Left lung (tissue), 10 donors: Measurements from ENCODE around the gene PLEKHA7. TPM values are rescaled to one million over a fixed set of nuclear protein-coding genes. Genes with fewer than 3 reads are reported as not detected.

Experiments
- ATAC-seq: fragments of 200-7000 bp; cut with Tn5 transposase; one replicate; pipeline ENCODE4 v1.9.1; 2020; ENCODE audit warnings: moderate library complexity
- DNase-seq, 4 donors: peaks; one replicate each; pipeline ENCODE4 v3.0.0-alpha.2; 2013 to 2020
- H3K27ac ChIP-seq, 2 donors: fragments of 200-600 bp; sonication (generic) in 1 of 2; one replicate each; pipeline versions ENCODE4 v1.5.0 to v1.8.0; 2020 to 2021
- H3K27me3 ChIP-seq, 2 donors: fragments of 200-600 bp; sonication (generic) in 1 of 2; one replicate each; pipeline versions ENCODE4 v1.5.0 to v1.8.0; 2020 to 2021
- H3K36me3 ChIP-seq, 2 donors: fragments of 200-600 bp; sonication (generic) in 1 of 2; one replicate each; pipeline versions ENCODE4 v1.5.0 to v1.8.0; 2020 to 2021
- H3K4me1 ChIP-seq, 2 donors: fragments of 200-600 bp; one replicate each; pipeline ENCODE4 v1.8.0; 2021
- H3K4me3 ChIP-seq, 2 donors: fragments of 200-600 bp; sonication (generic) in 1 of 2; one replicate each; pipeline versions ENCODE4 v1.5.0 to v1.8.0; 2020 to 2021; ENCODE audit warnings: mild to moderate bottlenecking in 1 of 2
- H3K9me3 ChIP-seq, 2 donors: fragments of 200-600 bp; sonication (generic) in 1 of 2; one replicate each; pipeline versions ENCODE4 v1.5.0 to v1.8.0; 2020 to 2021
- intact Hi-C, 2 donors: fragments of 100-400 bp; cut with DNase I; formaldehyde crosslinking; loops; one replicate each; pipeline versions ENCODE4 v1.11.2 to v1.14.2; 2022
- polyA plus RNA-seq, 6 donors: library from polyadenylated mRNA; unstranded; fragments of 120-200 nt; gene quantifications; one replicate each; pipeline ENCODE4 v1.2.1, GENCODE V29; 2013; ENCODE audit not compliant: insufficient read length in 6 of 6
- total RNA-seq, 2 donors: library from RNA; stranded (reverse); fragmentation: NEBNext Ultra II Directional; extraction: Animal tissue kit (Norgen Biotek cat#: 25700); gene quantifications; one replicate each; pipeline ENCODE4 v1.2.1, GENCODE V29; 2021
- TF ChIP-seq, protein P1 (sequence below), 2 donors: fragments of 200-600 bp; sonication (generic) in 1 of 2; IDR thresholded peaks; one replicate each; pipeline versions ENCODE4 v1.5.0 to v1.8.0; 2021; ENCODE audit warnings: antibody characterized with exemption in 2 of 2
- donor health status: DM: no; HTN: yes; CAD: no.
- donor health status: DM: no; HTN: no; CAD: no.

The PLEKHA7 gene
- total and polyA plus RNA-seq, 8 donors: 24.4 to 33.7 (median 29.6) TPM

DNA sequence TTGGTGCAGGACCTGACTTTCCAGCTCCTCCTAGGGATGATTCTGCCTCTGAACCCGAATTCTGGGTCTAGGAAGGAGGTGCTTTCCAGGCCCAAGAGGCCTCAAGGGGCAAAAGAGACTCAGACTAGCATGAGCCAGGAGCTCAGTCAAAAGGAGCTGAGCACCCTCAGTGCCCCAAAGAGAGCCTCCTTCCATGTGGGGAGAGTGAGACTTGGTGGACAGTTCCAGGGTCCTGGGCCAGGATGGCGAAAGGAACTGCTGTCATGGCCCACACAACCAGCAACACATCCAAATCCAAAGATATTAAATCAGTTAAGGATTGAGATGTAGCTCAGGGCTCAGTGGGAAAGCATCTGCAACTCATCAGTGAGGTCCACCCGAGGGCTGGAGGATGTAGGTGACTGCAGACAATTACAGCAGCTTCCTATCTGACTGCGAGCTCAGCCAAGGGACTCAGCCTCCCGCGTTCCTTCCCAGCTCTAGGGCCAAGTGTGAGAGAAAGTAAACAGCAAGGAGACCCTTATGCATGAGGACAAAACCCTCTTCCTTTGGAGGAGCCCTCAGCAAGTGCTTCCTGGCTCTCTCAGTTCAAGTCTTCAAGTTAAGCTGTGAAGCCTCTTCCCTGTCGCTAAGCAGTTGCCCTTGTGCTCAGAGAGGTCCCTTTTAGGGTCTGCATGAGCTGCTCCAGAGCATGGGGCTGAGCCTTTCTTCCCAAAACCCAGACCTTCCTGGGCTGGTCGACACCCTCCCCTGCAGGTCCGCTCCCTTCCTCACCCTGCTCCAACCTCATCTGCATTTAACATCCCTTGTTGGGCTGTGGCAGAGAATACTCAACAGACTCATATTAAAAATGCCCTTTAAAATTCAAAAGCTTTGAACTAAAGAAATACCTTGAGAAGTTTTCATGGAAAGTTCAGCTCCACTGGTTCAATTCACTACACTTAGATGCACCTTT, 240.0 kb downstream of the PLEKHA7 start:
- no peak overlapping the region for H3K4me3 ChIP-seq
- H3K27me3 ChIP-seq: no peaks in the 10 kb centered on the region
- ATAC-seq (no peak), DNase-seq (no peak)
- no peaks in the 10 kb centered on the region for H3K4me1 ChIP-seq
- H3K36me3 ChIP-seq: peaks cover 0 to 7% of the 10 kb centered on the region in 2 donors
- TF ChIP-seq, protein P1, sequence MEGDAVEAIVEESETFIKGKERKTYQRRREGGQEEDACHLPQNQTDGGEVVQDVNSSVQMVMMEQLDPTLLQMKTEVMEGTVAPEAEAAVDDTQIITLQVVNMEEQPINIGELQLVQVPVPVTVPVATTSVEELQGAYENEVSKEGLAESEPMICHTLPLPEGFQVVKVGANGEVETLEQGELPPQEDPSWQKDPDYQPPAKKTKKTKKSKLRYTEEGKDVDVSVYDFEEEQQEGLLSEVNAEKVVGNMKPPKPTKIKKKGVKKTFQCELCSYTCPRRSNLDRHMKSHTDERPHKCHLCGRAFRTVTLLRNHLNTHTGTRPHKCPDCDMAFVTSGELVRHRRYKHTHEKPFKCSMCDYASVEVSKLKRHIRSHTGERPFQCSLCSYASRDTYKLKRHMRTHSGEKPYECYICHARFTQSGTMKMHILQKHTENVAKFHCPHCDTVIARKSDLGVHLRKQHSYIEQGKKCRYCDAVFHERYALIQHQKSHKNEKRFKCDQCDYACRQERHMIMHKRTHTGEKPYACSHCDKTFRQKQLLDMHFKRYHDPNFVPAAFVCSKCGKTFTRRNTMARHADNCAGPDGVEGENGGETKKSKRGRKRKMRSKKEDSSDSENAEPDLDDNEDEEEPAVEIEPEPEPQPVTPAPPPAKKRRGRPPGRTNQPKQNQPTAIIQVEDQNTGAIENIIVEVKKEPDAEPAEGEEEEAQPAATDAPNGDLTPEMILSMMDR (IDR thresholded peaks at IDR 0.05): no peak
- H3K9me3 ChIP-seq: no peaks in the 10 kb centered on the region
- intact Hi-C loops: no loop called here
- no peak overlapping the region for H3K27ac ChIP-seq

DNA sequence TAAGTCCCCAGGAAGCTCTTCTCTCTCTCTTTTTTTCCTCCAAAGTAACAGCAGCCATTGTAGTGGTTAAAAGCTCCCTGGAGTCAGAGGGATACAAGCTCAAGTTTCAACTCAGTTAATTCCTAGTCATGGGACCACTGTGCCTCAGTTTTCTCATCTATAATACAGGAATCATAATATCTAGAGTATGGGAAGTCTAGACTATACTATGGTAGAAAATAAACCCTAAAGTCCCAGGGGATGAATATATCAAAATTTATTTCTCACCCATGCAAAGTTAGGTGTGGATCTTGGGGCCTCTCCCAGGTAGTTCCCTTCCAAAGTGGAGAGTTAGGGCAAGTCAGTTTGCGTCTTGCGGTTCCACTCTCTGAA, 242.1 kb downstream of the PLEKHA7 start:
- intact Hi-C loops: no loop called here
- TF ChIP-seq, protein P1 (IDR thresholded peaks at IDR 0.05): no peak
- H3K9me3 ChIP-seq: no peaks in the 10 kb centered on the region

DNA sequence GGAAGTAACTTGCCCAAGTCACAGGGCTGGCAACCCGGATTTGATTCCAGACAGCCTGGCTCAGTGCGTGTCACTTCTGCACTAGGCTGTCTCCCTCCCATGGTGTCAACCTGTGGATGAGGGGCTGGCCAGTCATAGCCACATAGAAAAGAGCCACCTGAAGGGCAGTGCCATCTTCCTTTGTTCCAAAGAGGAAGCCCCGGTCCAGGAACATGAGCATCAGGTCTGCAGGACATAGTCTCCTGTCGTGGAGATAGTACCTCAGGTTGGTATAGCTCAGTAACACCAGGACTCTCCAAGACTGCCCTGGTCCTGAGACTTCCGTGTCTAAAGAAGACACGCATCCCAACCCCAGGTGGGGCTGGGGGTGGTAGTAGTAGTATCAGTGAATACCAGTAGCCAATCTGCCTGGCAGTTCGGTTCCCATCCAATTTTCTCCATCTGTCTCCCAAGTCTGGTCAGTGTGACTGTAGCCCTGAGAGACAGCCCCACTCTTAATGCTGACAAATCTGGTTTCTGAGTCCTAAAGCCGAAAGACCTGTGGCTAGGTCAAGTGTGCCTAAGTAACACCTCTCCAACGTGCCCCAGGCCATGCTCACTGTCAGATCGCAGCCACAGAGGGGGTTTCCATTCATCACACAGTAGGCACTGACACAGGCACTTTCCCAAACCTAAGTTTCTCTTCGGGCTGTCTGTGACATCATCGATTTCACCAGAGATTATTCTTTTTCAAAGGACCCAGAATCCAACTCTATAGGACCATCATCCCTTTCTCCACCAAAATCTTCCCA, 242.7 kb downstream of the PLEKHA7 start:
- H3K4me1 ChIP-seq: no peaks in the 10 kb centered on the region
- no peaks in the 10 kb centered on the region for H3K36me3 ChIP-seq
- no peak overlapping the region for H3K4me3 ChIP-seq
- DNase-seq (no peak), ATAC-seq (no peak)
- no peaks in the 10 kb centered on the region for H3K27me3 ChIP-seq
- no peaks in the 10 kb centered on the region for H3K9me3 ChIP-seq
- H3K27ac ChIP-seq: no peak overlapping the region
- intact Hi-C loops: no loop called here
- TF ChIP-seq, protein P1 (IDR thresholded peaks at IDR 0.05): no peak

More for the DNA sequence above, 242.1 kb downstream of the PLEKHA7 start:
- no peaks in the 10 kb centered on the region for H3K27me3 ChIP-seq
- ATAC-seq: no peak
- no peaks in the 10 kb centered on the region for H3K36me3 ChIP-seq
- no peaks in the 10 kb centered on the region for H3K4me1 ChIP-seq
- no peak overlapping the region for H3K4me3 ChIP-seq
- DNase-seq: no peak
- H3K27ac ChIP-seq: no peak overlapping the region

DNA sequence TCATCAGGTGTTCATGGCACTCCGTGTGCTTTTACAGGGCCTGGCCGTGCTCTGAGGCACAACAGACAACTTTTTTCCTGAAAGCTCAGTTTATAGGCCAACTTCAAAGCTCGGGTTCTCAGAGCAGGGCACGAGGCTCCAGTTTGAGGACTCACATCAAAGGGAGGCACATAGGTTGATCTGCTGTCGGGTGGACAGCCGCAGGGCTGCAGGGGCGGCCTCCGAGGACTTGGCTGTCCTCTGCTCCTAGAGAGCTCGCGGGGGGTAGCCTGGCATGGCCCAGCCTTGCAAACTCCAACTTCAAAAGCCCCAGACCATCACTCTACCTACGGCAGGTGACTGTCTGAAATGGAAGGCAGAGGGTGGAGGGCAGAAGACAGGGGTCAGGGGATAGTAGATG, 244.2 kb downstream of the PLEKHA7 start:
- no peaks in the 10 kb centered on the region for H3K4me1 ChIP-seq
- intact Hi-C loops: no loop called here
- DNase-seq (no peak), ATAC-seq (no peak)
- H3K4me3 ChIP-seq: no peak overlapping the region
- TF ChIP-seq, protein P1 (IDR thresholded peaks at IDR 0.05): no peak
- H3K27me3 ChIP-seq: no peaks in the 10 kb centered on the region
- H3K9me3 ChIP-seq: no peaks in the 10 kb centered on the region
- no peak overlapping the region for H3K27ac ChIP-seq
- H3K36me3 ChIP-seq: no peaks in the 10 kb centered on the region

DNA sequence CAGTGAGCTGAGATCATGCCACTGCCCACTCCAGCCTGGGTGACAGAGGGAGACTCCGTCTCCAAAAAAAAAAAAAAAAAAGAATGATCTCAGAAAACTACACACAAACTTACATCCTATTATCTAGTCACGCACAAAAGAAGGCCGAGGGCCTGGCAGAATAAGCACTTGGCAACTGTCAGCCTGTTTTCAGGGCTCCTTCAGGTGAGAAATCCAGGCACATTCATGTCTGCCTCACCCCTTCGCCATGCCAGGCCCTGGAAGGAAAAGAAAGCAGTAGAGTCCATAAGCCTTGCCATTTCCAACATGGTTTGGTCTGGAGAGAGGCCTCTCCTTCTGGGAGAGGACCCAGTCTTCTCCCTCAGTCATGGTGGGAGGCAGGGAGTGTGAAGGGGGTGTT, 244.8 kb downstream of the PLEKHA7 start:
- Histone ChIP-seq H3K4me3 (no peak overlapping the region), H3K9me3 (no peaks in the 10 kb centered on the region), H3K4me1 (no peaks in the 10 kb centered on the region), H3K36me3 (no peaks in the 10 kb centered on the region), H3K27me3 (no peaks in the 10 kb centered on the region), H3K27ac (no peak overlapping the region)
- intact Hi-C loops: no loop called here
- TF ChIP-seq, protein P1 (IDR thresholded peaks at IDR 0.05): no peak
- DNase-seq (no peak), ATAC-seq (no peak)
